ENCODE data around the gene STIP1.

- TF ChIP-seq, protein P1, sequence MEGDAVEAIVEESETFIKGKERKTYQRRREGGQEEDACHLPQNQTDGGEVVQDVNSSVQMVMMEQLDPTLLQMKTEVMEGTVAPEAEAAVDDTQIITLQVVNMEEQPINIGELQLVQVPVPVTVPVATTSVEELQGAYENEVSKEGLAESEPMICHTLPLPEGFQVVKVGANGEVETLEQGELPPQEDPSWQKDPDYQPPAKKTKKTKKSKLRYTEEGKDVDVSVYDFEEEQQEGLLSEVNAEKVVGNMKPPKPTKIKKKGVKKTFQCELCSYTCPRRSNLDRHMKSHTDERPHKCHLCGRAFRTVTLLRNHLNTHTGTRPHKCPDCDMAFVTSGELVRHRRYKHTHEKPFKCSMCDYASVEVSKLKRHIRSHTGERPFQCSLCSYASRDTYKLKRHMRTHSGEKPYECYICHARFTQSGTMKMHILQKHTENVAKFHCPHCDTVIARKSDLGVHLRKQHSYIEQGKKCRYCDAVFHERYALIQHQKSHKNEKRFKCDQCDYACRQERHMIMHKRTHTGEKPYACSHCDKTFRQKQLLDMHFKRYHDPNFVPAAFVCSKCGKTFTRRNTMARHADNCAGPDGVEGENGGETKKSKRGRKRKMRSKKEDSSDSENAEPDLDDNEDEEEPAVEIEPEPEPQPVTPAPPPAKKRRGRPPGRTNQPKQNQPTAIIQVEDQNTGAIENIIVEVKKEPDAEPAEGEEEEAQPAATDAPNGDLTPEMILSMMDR (IDR thresholded peaks at IDR 0.05 in 4 of 5, conservative IDR thresholded peaks at IDR 0.05 in 1 of 5) = no peak
- TF ChIP-seq POLR2A (IDR thresholded peaks at IDR 0.05) = no peak
These were observed 44.7 kb upstream of the STIP1 start for GRCh38 chr11:64141081-64141783.
